Measurements from ENCODE around the gene SH3RF2. TPM values are rescaled to one million over a fixed set of nuclear protein-coding genes. Genes with fewer than 3 reads are reported as not detected.

Gene SH3RF2
- polyA plus RNA-seq, 3 donors: not detected

DNA sequence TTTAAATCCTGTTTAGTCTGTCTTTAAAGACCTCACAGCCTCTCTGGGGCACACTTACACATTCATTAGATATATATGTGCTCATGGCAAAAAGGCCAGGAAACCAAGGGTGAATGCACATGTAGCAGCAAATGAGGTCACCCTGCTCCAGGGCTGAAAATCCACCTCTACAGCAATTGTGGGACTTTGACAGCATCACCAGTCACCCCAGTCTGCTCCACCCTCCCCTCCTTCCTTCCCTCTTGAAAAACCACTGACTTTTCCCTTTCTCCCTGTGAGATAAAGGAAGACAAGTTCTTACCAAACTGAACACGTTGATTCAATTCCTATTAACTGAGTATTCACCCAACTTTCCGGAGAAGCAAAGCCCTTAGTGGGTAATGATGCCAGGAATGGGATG is 15.2 kb upstream of the SH3RF2 start:
- no peaks in the 10 kb centered on the region for H3K36me3 Mint-ChIP-seq
- no peak overlapping the region for H3K4me3 Mint-ChIP-seq
- Histone ChIP-seq H3K27me3 (ENCODE audit: control insufficient read depth in 2 of 2, insufficient read depth in 2 of 2, low read length in 2 of 2) (peaks cover 0 to 3% of the 10 kb centered on the region in 2 donors), H3K4me2 (replicated peaks; ENCODE audit: extremely low read depth, low read length, poor library complexity, severe bottlenecking) (no peak overlapping the region), H3K4me1 (ENCODE audit: control insufficient read depth in 1 of 2, insufficient read depth in 2 of 2, low read length in 2 of 2) (no peaks in the 10 kb centered on the region), H2AFZ (ENCODE audit: insufficient read depth, low read depth, low read length, poor library complexity, severe bottlenecking) (no peak overlapping the region), H3K36me3 (replicated peaks in 1 of 2; ENCODE audit: control insufficient read depth in 1 of 2, insufficient read depth in 2 of 2, low read length in 2 of 2) (no peaks in the 10 kb centered on the region), H3K4me3 (replicated peaks in 1 of 3; ENCODE audit: low read depth in 2 of 3, low read length in 3 of 3) (no peak overlapping the region), H4K20me1 (ENCODE audit: insufficient read depth, low read length) (no peaks in the 10 kb centered on the region), H3K9me3 (replicated peaks in 1 of 2; ENCODE audit: control insufficient read depth in 1 of 2, insufficient read depth in 1 of 2, low read length in 2 of 2) (no peaks in the 10 kb centered on the region), H3K9ac (ENCODE audit: insufficient read depth, low read length, poor library complexity, severe bottlenecking) (no peak overlapping the region), H3K79me2 (ENCODE audit: insufficient read depth, low read length) (no peaks in the 10 kb centered on the region), H3K27ac (ENCODE audit: low read depth in 1 of 2, low read length in 2 of 2) (no peak overlapping the region)
- H3K27ac Mint-ChIP-seq: no peak overlapping the region
- H3K27me3 Mint-ChIP-seq (ENCODE audit: low read depth in 3 of 3): peaks cover 0 to 2% (median 1%) of the 10 kb centered on the region in 3 donors
- H3K9me3 Mint-ChIP-seq: peaks cover 0 to 1% (median 0%) of the 10 kb centered on the region in 7 donors
- WGBS (ENCODE audit: insufficient coverage): no CpG with 5 or more reads among the region's 2 CpGs
- H3K4me1 Mint-ChIP-seq: no peaks in the 10 kb centered on the region
- no peak for DNase-seq
- intact Hi-C loops (cut with micrococcal nuclease): no loop called here
- TF ChIP-seq, protein P1, sequence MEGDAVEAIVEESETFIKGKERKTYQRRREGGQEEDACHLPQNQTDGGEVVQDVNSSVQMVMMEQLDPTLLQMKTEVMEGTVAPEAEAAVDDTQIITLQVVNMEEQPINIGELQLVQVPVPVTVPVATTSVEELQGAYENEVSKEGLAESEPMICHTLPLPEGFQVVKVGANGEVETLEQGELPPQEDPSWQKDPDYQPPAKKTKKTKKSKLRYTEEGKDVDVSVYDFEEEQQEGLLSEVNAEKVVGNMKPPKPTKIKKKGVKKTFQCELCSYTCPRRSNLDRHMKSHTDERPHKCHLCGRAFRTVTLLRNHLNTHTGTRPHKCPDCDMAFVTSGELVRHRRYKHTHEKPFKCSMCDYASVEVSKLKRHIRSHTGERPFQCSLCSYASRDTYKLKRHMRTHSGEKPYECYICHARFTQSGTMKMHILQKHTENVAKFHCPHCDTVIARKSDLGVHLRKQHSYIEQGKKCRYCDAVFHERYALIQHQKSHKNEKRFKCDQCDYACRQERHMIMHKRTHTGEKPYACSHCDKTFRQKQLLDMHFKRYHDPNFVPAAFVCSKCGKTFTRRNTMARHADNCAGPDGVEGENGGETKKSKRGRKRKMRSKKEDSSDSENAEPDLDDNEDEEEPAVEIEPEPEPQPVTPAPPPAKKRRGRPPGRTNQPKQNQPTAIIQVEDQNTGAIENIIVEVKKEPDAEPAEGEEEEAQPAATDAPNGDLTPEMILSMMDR (IDR thresholded peaks at IDR 0.05): no peak

DNA sequence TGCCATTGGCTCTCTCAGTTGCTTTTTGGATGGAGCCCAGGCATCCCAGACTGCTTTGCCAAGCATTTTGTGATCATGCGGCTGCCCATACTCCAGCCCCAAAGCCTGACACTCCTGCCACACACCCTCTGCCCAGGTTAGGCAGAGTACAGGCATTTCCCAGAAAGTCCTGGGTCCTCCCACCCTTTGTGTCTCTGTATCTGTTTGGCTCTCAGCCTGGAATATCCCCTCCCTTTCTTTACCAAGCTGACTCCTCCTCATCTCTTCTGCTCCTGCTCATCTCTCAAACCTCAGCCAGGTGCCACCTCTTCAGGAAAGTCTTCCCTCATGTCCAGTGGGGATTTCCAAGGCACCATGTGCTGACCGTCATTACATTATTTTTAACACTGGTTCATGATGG is 14.3 kb upstream of the SH3RF2 start:
- Histone ChIP-seq H3K9me3 (replicated peaks in 1 of 2; ENCODE audit: control insufficient read depth in 1 of 2, insufficient read depth in 1 of 2, low read length in 2 of 2) (no peaks in the 10 kb centered on the region), H3K36me3 (replicated peaks in 1 of 2; ENCODE audit: control insufficient read depth in 1 of 2, insufficient read depth in 2 of 2, low read length in 2 of 2) (no peaks in the 10 kb centered on the region), H3K79me2 (ENCODE audit: insufficient read depth, low read length) (no peaks in the 10 kb centered on the region), H3K9ac (ENCODE audit: insufficient read depth, low read length, poor library complexity, severe bottlenecking) (no peak overlapping the region), H3K4me1 (ENCODE audit: control insufficient read depth in 1 of 2, insufficient read depth in 2 of 2, low read length in 2 of 2) (no peaks in the 10 kb centered on the region), H3K4me3 (replicated peaks in 1 of 3; ENCODE audit: low read depth in 2 of 3, low read length in 3 of 3) (no peak overlapping the region), H2AFZ (ENCODE audit: insufficient read depth, low read depth, low read length, poor library complexity, severe bottlenecking) (no peak overlapping the region), H3K27ac (ENCODE audit: low read depth in 1 of 2, low read length in 2 of 2) (no peak overlapping the region), H4K20me1 (ENCODE audit: insufficient read depth, low read length) (no peaks in the 10 kb centered on the region), H3K4me2 (replicated peaks; ENCODE audit: extremely low read depth, low read length, poor library complexity, severe bottlenecking) (no peak overlapping the region), H3K27me3 (ENCODE audit: control insufficient read depth in 2 of 2, insufficient read depth in 2 of 2, low read length in 2 of 2) (peaks cover 0 to 3% of the 10 kb centered on the region in 2 donors)
- 91% methylated on average over 2 of the region's 2 CpGs for WGBS (ENCODE audit: insufficient coverage)
- no peak for DNase-seq
- intact Hi-C loops (cut with micrococcal nuclease): no loop called here
- TF ChIP-seq, protein P1 (IDR thresholded peaks at IDR 0.05): no peak
- Mint-ChIP-seq H3K4me1 (no peaks in the 10 kb centered on the region), H3K27me3 (ENCODE audit: low read depth in 3 of 3) (peaks cover 0 to 2% (median 1%) of the 10 kb centered on the region in 3 donors), H3K36me3 (no peaks in the 10 kb centered on the region), H3K4me3 (no peak overlapping the region), H3K9me3 (peaks cover 0 to 1% (median 0%) of the 10 kb centered on the region in 7 donors), H3K27ac (no peak overlapping the region)

All from CD14-positive monocyte (primary cell).